Globus pallidus (tissue), 1 donor: ENCODE data around the gene GLRB.
A peak's percentile ranks its signal among the peaks of the same experiment; 100 is the strongest.
"Not testable (repeated sequence)": the region's sequence is repeated elsewhere in the genome, so short reads cannot be mapped to it uniquely, and the experiment has no call there.

Experiments used
- DNase-seq: peaks from one replicate; pipeline ENCODE4 v3.0.0-alpha.2; 2015; ENCODE audit warnings: low spot score

The GLRB gene

GRCh38 chr4:157075811-157076577 lies at the start of gene GLRB:
Gene GLRB (plus strand): TSS chr4:157076150. CDS start chr4:157078025, 1,875 bp downstream.
- DNase-seq: peak; percentile 26

GRCh38 chr4:157035471-157035870 lies 40.5 kb upstream of the GLRB start:
- peak; percentile 21 for DNase-seq

- DNase-seq: no peak
Observed at GRCh38 chr4:157040405-157040804, 35.5 kb upstream of the GLRB start.

- no peak for DNase-seq
Observed at GRCh38 chr4:157043131-157043530, 32.8 kb upstream of the GLRB start.

GRCh38 chr4:157045507-157046127 lies 30.3 kb upstream of the GLRB start:
- DNase-seq: peak; percentile 52

- no peak for DNase-seq
Observed at GRCh38 chr4:157048248-157048647, 27.7 kb upstream of the GLRB start.

GRCh38 chr4:157050561-157050960 lies 25.4 kb upstream of the GLRB start:
- no peak for DNase-seq

GRCh38 chr4:157052429-157053040 lies 23.4 kb upstream of the GLRB start:
- DNase-seq: no peak

GRCh38 chr4:157057218-157057617 lies 18.7 kb upstream of the GLRB start:
- no peak for DNase-seq

GRCh38 chr4:157058899-157059298 lies 17.1 kb upstream of the GLRB start:
- DNase-seq: not testable (repeated sequence)

GRCh38 chr4:157072002-157072401 lies 3.9 kb upstream of the GLRB start:
- no peak for DNase-seq

GRCh38 chr4:157075401-157075800 lies 549 bp upstream of the GLRB start:
- no peak for DNase-seq

- DNase-seq: no peak
Observed at GRCh38 chr4:157076578-157076947, 613 bp downstream of the GLRB start.

- DNase-seq: no peak
Observed at GRCh38 chr4:157079441-157079840, 3.5 kb downstream of the GLRB start.

GRCh38 chr4:157080605-157081004 lies 4.7 kb downstream of the GLRB start:
- DNase-seq: no peak

GRCh38 chr4:157095716-157096115 lies 19.8 kb downstream of the GLRB start:
- DNase-seq: no peak

- DNase-seq: no peak
Observed at GRCh38 chr4:157096439-157096838, 20.5 kb downstream of the GLRB start.

GRCh38 chr4:157099506-157099905 lies 23.6 kb downstream of the GLRB start:
- no peak for DNase-seq

GRCh38 chr4:157104541-157104940 lies 28.6 kb downstream of the GLRB start:
- no peak for DNase-seq

GRCh38 chr4:157114671-157115070 lies 38.7 kb downstream of the GLRB start:
- no peak for DNase-seq

- no peak for DNase-seq
Observed at GRCh38 chr4:157115613-157116335, 39.8 kb downstream of the GLRB start.

- DNase-seq: no peak
Observed at GRCh38 chr4:157121401-157121800, 45.5 kb downstream of the GLRB start.

GRCh38 chr4:157127571-157127970 lies 51.6 kb downstream of the GLRB start:
- no peak for DNase-seq
